ENCODE measurements around the gene ETV1. TPM values are rescaled to one million over a fixed set of nuclear protein-coding genes. Genes with fewer than 3 reads are reported as not detected.

The ETV1 gene
- total and polyA plus RNA-seq, 2 donors from 2014 or later, result 2.0 to 28.6 TPM

- no peak for DNase-seq
- Histone ChIP-seq H3K4me1 (ENCODE audit: control insufficient read depth in 2 of 3, insufficient read depth in 2 of 3, low read depth in 1 of 3, low read length in 3 of 3) (no peaks in the 10 kb centered on the region), H3K9me3 (ENCODE audit: control insufficient read depth in 2 of 3, insufficient read depth in 1 of 3, low read length in 3 of 3) (no peaks in the 10 kb centered on the region), H3K27ac (ENCODE audit: low read depth in 2 of 2, low read length in 2 of 2) (no peak overlapping the region), H3K4me3 (ENCODE audit: low read length in 3 of 3) (no peak overlapping the region), H3K9ac (ENCODE audit: low read length in 3 of 3) (no peak overlapping the region), H3K36me3 (ENCODE audit: control insufficient read depth in 2 of 3, insufficient read depth in 3 of 3, low read length in 3 of 3) (no peaks in the 10 kb centered on the region), H3K27me3 (ENCODE audit: control insufficient read depth, insufficient read depth, low read length) (no peaks in the 10 kb centered on the region)
- FAIRE-seq, result no peak
- TF ChIP-seq, protein P1, sequence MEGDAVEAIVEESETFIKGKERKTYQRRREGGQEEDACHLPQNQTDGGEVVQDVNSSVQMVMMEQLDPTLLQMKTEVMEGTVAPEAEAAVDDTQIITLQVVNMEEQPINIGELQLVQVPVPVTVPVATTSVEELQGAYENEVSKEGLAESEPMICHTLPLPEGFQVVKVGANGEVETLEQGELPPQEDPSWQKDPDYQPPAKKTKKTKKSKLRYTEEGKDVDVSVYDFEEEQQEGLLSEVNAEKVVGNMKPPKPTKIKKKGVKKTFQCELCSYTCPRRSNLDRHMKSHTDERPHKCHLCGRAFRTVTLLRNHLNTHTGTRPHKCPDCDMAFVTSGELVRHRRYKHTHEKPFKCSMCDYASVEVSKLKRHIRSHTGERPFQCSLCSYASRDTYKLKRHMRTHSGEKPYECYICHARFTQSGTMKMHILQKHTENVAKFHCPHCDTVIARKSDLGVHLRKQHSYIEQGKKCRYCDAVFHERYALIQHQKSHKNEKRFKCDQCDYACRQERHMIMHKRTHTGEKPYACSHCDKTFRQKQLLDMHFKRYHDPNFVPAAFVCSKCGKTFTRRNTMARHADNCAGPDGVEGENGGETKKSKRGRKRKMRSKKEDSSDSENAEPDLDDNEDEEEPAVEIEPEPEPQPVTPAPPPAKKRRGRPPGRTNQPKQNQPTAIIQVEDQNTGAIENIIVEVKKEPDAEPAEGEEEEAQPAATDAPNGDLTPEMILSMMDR (IDR thresholded peaks at IDR 0.05; ENCODE audit: borderline replicate concordance, extremely low read depth, insufficient read depth), result no peak
- intact Hi-C loops (cut with DNase I), result no loop called here
These were observed 110.3 kb downstream of the ETV1 start for GRCh38 chr7:13879143-13879542.

DNA sequence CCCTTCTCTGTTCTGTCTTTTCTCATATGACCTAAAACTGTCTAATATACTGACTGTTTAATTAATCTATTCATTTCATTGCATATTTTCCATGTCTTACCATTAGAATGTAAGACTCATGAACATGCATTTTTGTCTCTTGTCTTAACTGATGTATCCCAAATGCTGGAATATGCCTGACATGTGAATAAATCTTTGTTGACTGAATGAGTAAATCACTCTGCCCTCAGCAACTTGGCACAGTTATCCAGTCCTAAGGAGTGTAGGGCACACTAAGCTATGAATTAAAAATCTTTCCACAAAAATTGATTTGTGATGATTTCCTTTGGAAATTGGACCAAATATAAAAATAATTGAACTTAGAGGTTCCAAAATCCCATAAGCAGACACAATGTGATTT is 111.3 kb downstream of the ETV1 start:
- FAIRE-seq (no peak), DNase-seq (no peak)
- Histone ChIP-seq H3K27ac (ENCODE audit: low read depth in 2 of 2, low read length in 2 of 2) (no peak overlapping the region), H3K36me3 (ENCODE audit: control insufficient read depth in 2 of 3, insufficient read depth in 3 of 3, low read length in 3 of 3) (no peaks in the 10 kb centered on the region), H3K27me3 (ENCODE audit: control insufficient read depth, insufficient read depth, low read length) (no peaks in the 10 kb centered on the region), H3K4me3 (ENCODE audit: low read length in 3 of 3) (no peak overlapping the region), H3K9ac (ENCODE audit: low read length in 3 of 3) (no peak overlapping the region), H3K9me3 (ENCODE audit: control insufficient read depth in 2 of 3, insufficient read depth in 1 of 3, low read length in 3 of 3) (no peaks in the 10 kb centered on the region), H3K4me1 (ENCODE audit: control insufficient read depth in 2 of 3, insufficient read depth in 2 of 3, low read depth in 1 of 3, low read length in 3 of 3) (no peaks in the 10 kb centered on the region)
- TF ChIP-seq, protein P1 (IDR thresholded peaks at IDR 0.05; ENCODE audit: borderline replicate concordance, extremely low read depth, insufficient read depth), result no peak
- intact Hi-C loops (cut with DNase I), result no loop called here

DNA sequence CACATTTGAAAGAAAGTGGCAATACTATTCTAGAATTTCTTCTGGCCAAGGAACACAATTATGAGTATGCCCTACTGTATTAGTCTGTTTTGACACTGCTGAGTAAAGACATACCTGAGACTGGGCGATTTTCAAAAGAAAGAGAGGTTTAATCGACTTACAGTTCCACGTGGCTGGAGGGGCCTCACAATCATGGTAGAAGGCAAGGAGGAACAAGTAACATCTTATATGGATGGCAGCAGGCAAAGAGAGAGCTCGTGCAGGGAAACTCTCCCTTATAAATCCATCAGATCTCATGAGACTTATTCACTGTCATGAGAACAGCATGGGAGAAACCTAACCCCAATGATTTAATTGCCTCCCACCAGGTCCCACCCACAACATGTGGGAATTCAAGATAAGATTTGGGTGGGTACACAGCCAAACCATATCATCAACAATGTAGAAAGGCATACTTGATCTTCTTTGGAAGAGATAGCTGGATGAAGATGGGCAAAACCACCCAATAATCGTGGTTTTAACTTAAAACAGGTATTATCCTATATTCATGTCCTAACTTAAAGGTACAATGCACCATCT is 113.9 kb downstream of the ETV1 start:
- H3K27ac ChIP-seq (ENCODE audit: low read depth in 2 of 2, low read length in 2 of 2), result no peak overlapping the region
- intact Hi-C loops (cut with DNase I), result no loop called here
- DNase-seq, result no peak
- H3K4me1 ChIP-seq (ENCODE audit: control insufficient read depth in 2 of 3, insufficient read depth in 2 of 3, low read depth in 1 of 3, low read length in 3 of 3), result no peaks in the 10 kb centered on the region
- no peak overlapping the region for H3K4me3 ChIP-seq (ENCODE audit: low read length in 3 of 3)
- H3K27me3 ChIP-seq (ENCODE audit: control insufficient read depth, insufficient read depth, low read length), result no peaks in the 10 kb centered on the region
- FAIRE-seq, result no peak
- TF ChIP-seq, protein P1 (IDR thresholded peaks at IDR 0.05; ENCODE audit: borderline replicate concordance, extremely low read depth, insufficient read depth), result no peak
- no peaks in the 10 kb centered on the region for H3K36me3 ChIP-seq (ENCODE audit: control insufficient read depth in 2 of 3, insufficient read depth in 3 of 3, low read length in 3 of 3)
- no peak overlapping the region for H3K9ac ChIP-seq (ENCODE audit: low read length in 3 of 3)
- H3K9me3 ChIP-seq (ENCODE audit: control insufficient read depth in 2 of 3, insufficient read depth in 1 of 3, low read length in 3 of 3), result no peaks in the 10 kb centered on the region

GRCh38 chr7:13874783-13875182 is 114.7 kb downstream of the ETV1 start:
- H3K36me3 ChIP-seq (ENCODE audit: control insufficient read depth in 2 of 3, insufficient read depth in 3 of 3, low read length in 3 of 3), result no peaks in the 10 kb centered on the region
- no peak overlapping the region for H3K9ac ChIP-seq (ENCODE audit: low read length in 3 of 3)
- no peak overlapping the region for H3K4me3 ChIP-seq (ENCODE audit: low read length in 3 of 3)
- intact Hi-C loops (cut with DNase I), result no loop called here
- no peak overlapping the region for H3K27ac ChIP-seq (ENCODE audit: low read depth in 2 of 2, low read length in 2 of 2)
- no peaks in the 10 kb centered on the region for H3K9me3 ChIP-seq (ENCODE audit: control insufficient read depth in 2 of 3, insufficient read depth in 1 of 3, low read length in 3 of 3)
- FAIRE-seq (no peak), DNase-seq (peak in 1 of 5 donors; percentile 31)
- H3K4me1 ChIP-seq (ENCODE audit: control insufficient read depth in 2 of 3, insufficient read depth in 2 of 3, low read depth in 1 of 3, low read length in 3 of 3), result no peaks in the 10 kb centered on the region
- H3K27me3 ChIP-seq (ENCODE audit: control insufficient read depth, insufficient read depth, low read length), result no peaks in the 10 kb centered on the region
- TF ChIP-seq, protein P1 (IDR thresholded peaks at IDR 0.05; ENCODE audit: borderline replicate concordance, extremely low read depth, insufficient read depth), result no peak
